Activated B cell treated with CpG ODN at 0.5 μM for 24 hours (primary cell): ENCODE measurements around the gene PALM. TPM values are rescaled to one million over a fixed set of nuclear protein-coding genes. Genes with fewer than 3 reads are reported as not detected.

Experiments
- ATAC-seq: fragments of 200-7000 bp; cut with Tn5 transposase; one replicate; pipeline ENCODE4 v1.10.0; 2021; ENCODE audit warnings: low read depth, mild to moderate bottlenecking, moderate library complexity
- CTCF ChIA-PET: fragments of 350-600 bp; sonication (Branson Sonifier 250); formaldehyde crosslinking; loops from one replicate; lab custom pipeline; 2021; ENCODE audit warnings: antibody characterized with exemption; lab: Charles Lee
- POLR2A ChIA-PET: fragments of 350-600 bp; sonication (Branson Sonifier 250); formaldehyde crosslinking; loops from one replicate; lab custom pipeline; 2021; ENCODE audit warnings: antibody characterized with exemption; lab: Charles Lee
- DNase-seq: peaks from one replicate; pipeline ENCODE4 v3.0.0; 2022
- H3K27ac Mint-ChIP-seq: one replicate; pipeline ENCODE4 v1.8.0; 2020; ENCODE audit warnings: mixed read lengths
- H3K27me3 Mint-ChIP-seq: one replicate; pipeline ENCODE4 v1.8.0; 2021; ENCODE audit warnings: mixed read lengths
- H3K36me3 Mint-ChIP-seq: one replicate; pipeline ENCODE4 v1.8.0; 2021; ENCODE audit warnings: low read depth, mixed read lengths
- H3K4me1 Mint-ChIP-seq: one replicate; pipeline ENCODE4 v1.8.0; 2021; ENCODE audit warnings: mixed read lengths
- H3K4me3 Mint-ChIP-seq: one replicate; pipeline ENCODE4 v1.8.0; 2020; ENCODE audit warnings: mild to moderate bottlenecking, mixed read lengths
- H3K9me3 Mint-ChIP-seq: one replicate; pipeline ENCODE4 v1.8.0; 2020; ENCODE audit warnings: mixed read lengths
- CTCF ChIP-seq: fragments of 200-600 bp; IDR thresholded peaks from one replicate; pipeline ENCODE4 v1.8.0; 2022; ENCODE audit warnings: antibody characterized with exemption, mild to moderate bottlenecking
- intact Hi-C: fragments of 100-400 bp; cut with micrococcal nuclease; formaldehyde crosslinking; loops from one replicate; pipeline ENCODE4 v1.15.1; 2024
- total RNA-seq: library from RNA; stranded (reverse); gene quantifications from 2 replicates; pipeline ENCODE4 v1.2.3, GENCODE V29; 2022

The PALM gene
- total RNA-seq, 1 donor from 2014 or later: not detected

- peaks cover 22% of the 10 kb centered on the region for H3K27me3 Mint-ChIP-seq
- H3K4me1 Mint-ChIP-seq: peaks cover 10% of the 10 kb centered on the region
- DNase-seq: no peak
- ATAC-seq: no peak
- intact Hi-C loops: no loop called here
- H3K27ac Mint-ChIP-seq: no peak overlapping the region
- no peak for TF ChIP-seq CTCF
- no peak overlapping the region for H3K4me3 Mint-ChIP-seq
- POLR2A ChIA-PET: no interaction called here
- H3K9me3 Mint-ChIP-seq: peaks cover 4% of the 10 kb centered on the region
- H3K36me3 Mint-ChIP-seq: no peaks in the 10 kb centered on the region
- CTCF ChIA-PET: no interaction called here
Observed at GRCh38 chr19:719636-720344, 11.1 kb downstream of the PALM start.

GRCh38 chr19:720345-721160, 11.8 kb downstream of the PALM start:
- Mint-ChIP-seq H3K27ac (no peak overlapping the region), H3K9me3 (peaks cover under 1% of the 10 kb centered on the region), H3K36me3 (no peaks in the 10 kb centered on the region), H3K4me3 (no peak overlapping the region), H3K27me3 (peaks cover 20% of the 10 kb centered on the region), H3K4me1 (peaks cover 10% of the 10 kb centered on the region)
- DNase-seq: no peak
- ChIA-PET POLR2A (no interaction called here), CTCF (no interaction called here)
- intact Hi-C loops: no loop called here
- TF ChIP-seq CTCF: no peak
- ATAC-seq: no peak

GRCh38 chr19:722553-723101, 13.9 kb downstream of the PALM start:
- TF ChIP-seq CTCF: no peak
- peak overlapping the region; percentile 28 for H3K4me3 Mint-ChIP-seq
- intact Hi-C loops: no loop called here
- H3K4me1 Mint-ChIP-seq: peaks cover 10% of the 10 kb centered on the region
- H3K9me3 Mint-ChIP-seq: no peaks in the 10 kb centered on the region
- ChIA-PET POLR2A (no interaction called here), CTCF (no interaction called here)
- ATAC-seq: peak; percentile 72
- no peak overlapping the region for H3K27ac Mint-ChIP-seq
- DNase-seq: no peak
- H3K27me3 Mint-ChIP-seq: peaks cover 16% of the 10 kb centered on the region
- no peaks in the 10 kb centered on the region for H3K36me3 Mint-ChIP-seq

GRCh38 chr19:723247-723646, 14.5 kb downstream of the PALM start:
- DNase-seq (no peak), ATAC-seq (no peak)
- no peak overlapping the region for H3K4me3 Mint-ChIP-seq
- H3K36me3 Mint-ChIP-seq: no peaks in the 10 kb centered on the region
- ChIA-PET CTCF (no interaction called here), POLR2A (interaction anchor here (0.6 kb wide), 1 partner anchor 1465 kb away, joined by 3 read pairs; no protein-coding TSS in a partner anchor)
- peaks cover 13% of the 10 kb centered on the region for H3K27me3 Mint-ChIP-seq
- peaks cover 10% of the 10 kb centered on the region for H3K4me1 Mint-ChIP-seq
- no peaks in the 10 kb centered on the region for H3K9me3 Mint-ChIP-seq
- H3K27ac Mint-ChIP-seq: no peak overlapping the region
- intact Hi-C loops: no loop called here
- TF ChIP-seq CTCF: no peak

GRCh38 chr19:723714-724113, 15.0 kb downstream of the PALM start:
- CTCF ChIA-PET: no interaction called here
- no peak overlapping the region for H3K27ac Mint-ChIP-seq

More at GRCh38 chr19:723714-724113, 15.0 kb downstream of the PALM start:
- H3K9me3 Mint-ChIP-seq: no peaks in the 10 kb centered on the region
- POLR2A ChIA-PET: interaction anchor here (0.6 kb wide), 1 partner anchor 1464 kb away, joined by 3 read pairs; no protein-coding TSS in a partner anchor
- intact Hi-C loops: no loop called here
- no peaks in the 10 kb centered on the region for H3K36me3 Mint-ChIP-seq
- DNase-seq: no peak
- TF ChIP-seq CTCF: no peak
- H3K4me1 Mint-ChIP-seq: peaks cover 10% of the 10 kb centered on the region
- H3K27me3 Mint-ChIP-seq: peaks cover 10% of the 10 kb centered on the region
- no peak for ATAC-seq
- H3K4me3 Mint-ChIP-seq: no peak overlapping the region
